Activated CD4-positive, alpha-beta T cell treated with anti-CD3 and anti-CD28 coated beads for 4 hours (primary cell): ENCODE measurements around the gene DLX5.
"Not testable (repeated sequence)": the region's sequence is repeated elsewhere in the genome, so short reads cannot be mapped to it uniquely, and the experiment has no call there.

Experiments used
- DNase-seq, 2 donors: peaks; one replicate each; pipeline ENCODE4 v3.0.0-alpha.2; 2020

Gene DLX5

DNA sequence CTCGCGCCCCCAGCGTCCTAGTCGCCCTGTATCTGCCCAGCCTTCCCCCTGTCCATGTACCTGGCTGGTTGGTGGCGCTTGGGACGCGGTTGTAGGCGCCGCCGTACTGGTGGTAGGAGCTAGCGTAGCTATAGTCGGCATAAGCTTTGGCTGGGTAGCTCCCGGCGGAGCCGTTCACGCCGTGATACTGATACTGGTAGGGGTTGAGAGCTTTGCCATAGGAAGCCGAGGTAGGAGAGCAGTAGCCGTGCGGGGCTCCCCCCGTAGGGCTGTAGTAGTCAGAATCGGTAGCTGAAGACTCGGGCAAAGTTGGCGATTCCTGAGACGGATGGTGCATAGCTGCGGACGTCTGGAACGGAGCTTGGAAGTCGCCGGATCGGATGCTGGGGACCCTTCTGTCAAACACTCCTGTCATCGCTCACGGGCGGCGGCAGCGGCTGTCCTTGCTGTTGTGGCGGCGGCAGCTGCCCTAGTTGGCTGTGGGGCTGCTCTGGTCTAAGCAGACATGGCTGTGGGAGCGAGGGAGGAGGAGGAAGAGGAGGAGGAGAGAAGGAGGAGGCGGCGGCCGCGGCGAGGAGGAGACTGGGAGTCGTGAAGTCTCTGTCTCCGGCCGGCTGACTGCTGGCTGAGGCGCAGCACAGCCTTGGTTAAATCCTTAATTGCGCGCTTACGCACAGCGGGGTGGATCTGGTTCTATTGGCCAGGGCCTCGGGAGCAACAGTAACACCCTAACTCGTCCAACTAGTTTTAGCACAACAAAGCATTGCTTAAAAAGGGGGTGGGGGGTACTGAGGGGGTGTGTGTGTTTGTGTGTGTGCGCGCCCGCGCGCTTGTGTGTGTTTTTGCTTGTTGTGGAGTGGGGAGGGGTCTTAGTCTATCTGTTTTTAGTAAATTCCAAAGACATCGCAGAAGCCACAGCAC lies at the start of gene DLX5:
Gene DLX5, minus strand, starts transcription at position 623 of the 921 bp plus-strand sequence. Its CDS starts 208 bp downstream, at position 415.
- no peak for DNase-seq

DNA sequence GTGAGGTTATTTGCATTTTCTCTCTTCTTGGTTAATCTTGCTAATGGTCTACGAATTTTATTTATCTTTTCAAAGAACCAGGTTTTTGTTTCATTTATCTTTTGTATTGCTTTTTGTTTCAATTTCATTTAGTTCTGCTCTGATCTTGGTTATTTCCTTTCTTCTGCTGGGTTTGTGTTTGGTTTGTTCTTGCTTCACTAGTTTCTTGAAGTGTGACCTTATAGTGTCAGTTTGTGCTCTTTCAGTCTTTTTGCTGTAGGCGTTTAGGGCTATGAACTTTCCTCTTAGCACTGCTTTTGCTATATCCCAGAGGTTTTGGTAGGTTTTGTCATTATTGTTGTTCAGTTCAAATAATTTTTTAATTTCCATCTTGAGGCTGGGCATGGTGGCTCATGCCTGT lies 47.4 kb upstream of the DLX5 start:
- not testable (repeated sequence) for DNase-seq

DNA sequence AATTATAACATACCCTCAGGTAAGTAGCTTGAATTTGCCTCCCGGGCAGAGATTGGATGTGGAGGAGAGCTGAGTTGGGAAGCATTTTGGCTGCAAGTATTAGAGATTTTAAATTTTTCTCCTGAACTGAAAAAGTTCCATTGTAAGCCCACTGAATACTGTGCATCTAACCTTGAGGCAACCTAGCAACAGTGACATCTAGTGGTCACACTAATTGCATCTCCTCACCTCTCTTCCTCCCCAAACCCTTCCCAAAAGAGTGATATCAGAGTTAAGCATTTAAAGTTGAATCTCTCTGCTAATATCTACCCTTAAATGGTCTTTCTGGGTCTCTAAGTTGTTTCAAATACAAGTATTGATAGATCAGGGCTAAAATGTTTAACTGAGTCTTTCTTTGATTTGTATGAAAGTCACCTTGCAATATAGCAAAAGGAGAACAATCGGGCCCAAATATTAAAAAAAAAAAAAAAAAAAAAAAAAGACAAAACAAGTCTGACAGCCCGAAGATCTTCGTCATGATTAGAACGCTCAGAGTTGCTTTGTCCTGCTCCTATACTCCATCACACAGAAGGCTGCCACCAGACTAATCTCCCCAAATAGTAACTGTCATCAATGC lies 40.4 kb upstream of the DLX5 start:
- peak; percentile 4 to 19 for DNase-seq

- DNase-seq, result no peak
Measured at GRCh38 chr7:97064020-97064419, 39.4 kb upstream of the DLX5 start.

DNA sequence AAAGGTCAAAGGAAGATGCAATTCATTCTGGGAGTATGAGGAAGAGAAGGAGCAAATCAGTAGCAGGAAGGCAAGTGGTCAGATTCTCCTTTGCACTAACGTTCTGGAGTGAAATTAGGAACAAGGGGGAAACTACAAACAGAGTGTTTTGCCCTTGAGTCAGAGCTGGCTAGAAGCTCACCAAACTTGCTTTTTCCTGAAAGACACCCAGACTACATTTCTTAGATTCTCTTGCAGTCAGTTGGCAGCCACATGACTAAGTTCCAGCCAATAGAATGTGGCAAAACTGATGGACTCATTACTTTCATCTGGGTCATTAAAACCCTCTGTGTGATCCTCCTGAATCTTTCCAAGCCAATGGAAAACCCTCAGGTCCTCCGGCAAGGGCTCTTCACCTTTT lies 18.6 kb upstream of the DLX5 start:
- DNase-seq, result no peak

DNA sequence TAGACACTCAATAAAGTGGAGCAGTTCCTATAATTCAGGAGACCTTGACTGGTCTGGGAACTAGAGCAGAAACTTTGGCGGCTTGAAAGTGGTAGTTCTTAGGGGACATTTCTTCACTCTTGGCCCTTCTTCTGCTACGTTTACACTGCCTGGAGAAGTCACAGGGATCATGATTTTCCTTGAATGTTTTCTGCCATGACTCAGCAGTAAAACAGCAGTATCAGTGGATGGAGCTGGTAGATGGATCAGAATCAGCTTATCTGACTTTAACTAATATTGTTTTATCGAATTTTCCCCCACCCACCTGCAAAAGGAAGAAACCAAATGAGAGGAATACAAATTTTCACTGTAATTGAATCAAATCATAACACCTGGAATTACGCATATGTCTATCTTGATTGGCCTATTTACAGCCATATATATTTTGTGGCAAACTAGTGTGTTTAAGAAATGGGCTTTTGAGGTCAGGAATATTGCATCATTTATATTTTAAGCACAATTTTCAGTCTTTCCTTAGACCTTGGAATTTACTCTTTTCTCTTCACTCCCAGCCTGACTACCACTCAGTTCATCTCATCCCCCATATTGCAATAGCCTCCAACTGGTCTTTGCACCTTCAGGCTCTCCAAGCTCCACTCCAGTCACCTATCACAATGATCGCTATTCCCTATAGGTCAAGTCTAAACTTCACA lies 14.9 kb upstream of the DLX5 start:
- DNase-seq, result no peak

DNA sequence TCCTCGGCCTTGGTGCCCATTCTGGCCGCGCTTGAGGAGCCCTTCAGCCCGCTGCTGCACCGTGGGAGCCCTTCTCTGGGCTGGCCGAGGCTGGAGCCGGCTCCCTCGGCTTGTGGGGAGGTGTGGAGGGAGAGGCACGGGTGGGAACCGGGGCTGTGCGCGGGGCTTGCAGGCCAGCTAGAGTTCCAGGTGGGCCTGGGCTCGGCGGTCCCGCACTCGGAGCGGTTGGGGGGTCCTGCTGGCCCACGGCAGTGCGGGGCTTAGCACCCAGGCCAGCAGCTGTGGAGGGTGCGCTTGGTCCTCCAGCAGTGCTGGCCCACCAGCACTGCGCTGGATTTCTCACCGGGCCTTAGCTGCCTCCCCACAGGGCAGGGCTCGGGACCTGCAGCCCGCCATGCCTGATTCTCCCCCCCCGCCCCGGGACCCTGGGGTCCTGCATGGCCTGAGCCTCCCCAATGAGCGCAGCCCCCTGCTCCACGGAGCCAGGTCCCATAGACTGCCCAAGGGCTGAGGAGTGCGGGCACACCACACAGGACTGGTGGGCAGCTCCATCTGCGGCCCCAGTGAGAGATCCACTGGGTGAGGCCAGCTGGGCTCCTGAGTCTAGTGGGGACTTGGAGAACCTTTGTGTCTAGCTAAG lies 9.7 kb upstream of the DLX5 start:
- DNase-seq, result not testable (repeated sequence)

DNA sequence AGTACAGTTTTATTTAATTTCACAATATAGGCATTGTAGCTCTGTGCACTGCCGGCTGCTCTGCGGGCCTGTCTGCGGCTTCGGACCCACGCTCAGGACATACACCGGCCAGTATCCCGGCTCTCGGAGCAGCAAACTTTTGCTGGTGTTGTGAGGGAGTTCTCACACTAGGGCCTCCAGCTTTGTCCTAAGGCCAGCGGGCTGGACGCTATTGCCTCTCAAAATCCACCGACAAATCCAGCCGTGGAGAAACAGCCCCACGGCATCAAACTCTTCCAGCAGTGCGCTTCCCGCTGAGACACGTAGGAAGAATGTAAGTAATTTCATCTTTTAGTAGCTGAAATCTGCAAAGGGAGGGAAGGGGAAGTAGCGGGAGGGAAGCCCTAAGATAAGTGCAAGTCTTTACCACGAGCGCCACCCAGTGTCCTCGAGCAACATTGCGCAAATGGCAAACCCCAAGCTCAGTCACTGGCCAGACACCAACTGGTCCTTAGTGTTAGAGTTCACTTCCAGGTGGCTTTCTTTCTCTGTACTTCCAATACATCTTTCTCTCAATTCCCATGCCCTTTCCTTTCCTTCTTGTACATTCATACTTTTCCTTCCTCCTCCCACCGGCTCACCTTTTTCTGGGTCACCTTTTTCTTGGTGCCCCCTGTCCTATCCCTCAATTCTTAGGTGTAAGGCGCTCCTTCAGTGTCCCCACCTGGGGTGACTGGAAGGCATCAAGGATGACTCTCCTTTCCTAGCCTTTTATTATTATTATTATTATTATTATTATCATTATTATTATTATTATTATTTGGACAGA lies 3.0 kb upstream of the DLX5 start:
- peak; percentile 54 to 61 for DNase-seq

- DNase-seq, result no peak
Measured at GRCh38 chr7:97026715-97027426, 2.2 kb upstream of the DLX5 start.

- no peak for DNase-seq
Measured at GRCh38 chr7:97025983-97026714, 1.5 kb upstream of the DLX5 start.

DNA sequence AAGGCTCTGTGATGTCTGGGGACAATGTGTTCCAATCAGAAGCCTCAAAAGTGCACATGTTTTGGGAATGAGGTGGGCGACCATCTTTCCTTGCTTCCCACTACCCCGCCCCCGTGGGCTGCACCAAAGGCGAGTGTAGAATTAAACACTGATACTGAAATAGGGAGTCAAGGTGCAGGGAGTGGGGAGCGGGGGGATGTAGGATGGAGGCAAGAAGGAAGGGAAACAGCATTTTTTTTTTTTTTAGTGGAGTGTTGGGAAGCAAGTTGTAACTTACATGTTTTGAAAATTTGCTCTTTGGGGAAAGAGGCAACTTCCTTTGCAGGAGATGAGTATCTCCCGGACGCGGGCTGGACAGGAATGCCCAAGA lies 484 bp upstream of the DLX5 start:
- DNase-seq, result no peak

DNA sequence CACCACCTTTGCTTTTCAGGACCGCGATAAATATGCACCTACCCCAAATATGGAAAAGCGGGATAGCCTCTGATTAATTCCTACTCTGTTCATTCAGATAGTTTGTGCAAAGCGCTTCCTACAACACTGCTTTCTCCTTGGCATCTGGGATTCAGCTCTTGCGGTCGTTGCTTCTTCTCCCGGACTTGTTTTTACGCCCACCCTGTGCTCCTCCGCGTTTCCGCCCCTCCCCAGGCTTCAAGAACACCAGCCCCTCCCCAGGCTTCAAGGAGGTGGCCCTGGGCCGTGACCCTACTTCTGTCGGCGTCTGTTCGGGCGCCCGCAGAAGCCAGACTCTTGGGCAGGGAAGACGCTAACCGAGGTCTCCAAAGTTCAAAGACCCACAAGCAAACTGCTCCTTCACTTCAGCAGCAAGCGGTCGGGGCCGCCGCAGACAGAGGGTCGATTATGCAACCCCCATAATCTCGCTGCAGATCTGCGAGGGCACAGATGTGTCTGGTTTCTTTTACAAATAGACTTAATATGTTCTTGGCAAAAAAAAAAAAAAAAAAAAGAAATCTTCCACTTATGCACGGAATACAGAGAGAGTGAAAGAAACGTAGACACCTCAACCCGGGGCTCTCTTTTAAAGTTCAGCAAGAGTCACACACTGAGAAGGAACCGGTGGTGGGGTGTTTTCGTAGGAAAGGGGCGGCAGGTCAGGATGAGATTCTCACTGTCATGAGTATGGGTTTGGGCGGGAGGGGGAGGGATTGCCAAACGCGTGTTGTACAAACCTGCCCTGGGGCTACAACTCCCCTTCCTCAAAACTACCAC lies 1.9 kb downstream of the DLX5 start:
- DNase-seq, result no peak

DNA sequence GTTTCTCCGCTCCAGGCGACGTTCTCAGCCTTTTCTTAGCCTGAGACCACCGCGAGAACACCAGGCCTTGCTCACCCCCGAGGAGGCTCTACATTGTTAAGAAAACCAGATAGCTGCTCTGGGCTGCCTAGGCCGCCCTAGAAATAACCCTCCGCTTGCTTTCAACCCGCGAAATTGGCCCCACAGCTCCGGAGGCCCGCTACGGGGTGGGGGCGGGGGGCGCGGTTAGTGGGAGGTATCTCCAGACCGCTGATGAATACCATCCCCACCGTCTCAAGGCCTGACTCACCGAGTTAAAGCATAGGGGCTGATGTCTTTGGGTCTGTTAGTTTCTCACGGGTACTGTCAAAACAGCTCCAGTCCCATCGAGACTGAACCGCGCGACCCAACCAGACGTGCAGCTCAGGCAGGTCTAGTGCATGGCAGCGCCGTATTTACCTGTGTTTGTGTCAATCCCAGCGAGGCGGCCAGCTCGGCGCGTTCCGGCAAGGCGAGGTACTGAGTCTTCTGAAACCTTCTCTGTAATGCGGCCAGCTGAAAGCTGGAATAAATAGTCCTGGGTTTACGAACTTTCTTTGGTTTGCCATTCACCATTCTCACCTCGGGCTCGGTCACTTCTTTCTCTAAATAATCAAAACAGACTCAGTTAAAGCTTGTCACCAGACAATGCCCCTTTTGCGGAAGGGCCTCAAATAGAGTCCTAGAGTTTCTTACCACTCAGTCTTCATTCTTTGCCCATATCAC lies 2.7 kb downstream of the DLX5 start:
- DNase-seq, result no peak

GRCh38 chr7:97020996-97021746 lies 3.5 kb downstream of the DLX5 start:
- no peak for DNase-seq

DNA sequence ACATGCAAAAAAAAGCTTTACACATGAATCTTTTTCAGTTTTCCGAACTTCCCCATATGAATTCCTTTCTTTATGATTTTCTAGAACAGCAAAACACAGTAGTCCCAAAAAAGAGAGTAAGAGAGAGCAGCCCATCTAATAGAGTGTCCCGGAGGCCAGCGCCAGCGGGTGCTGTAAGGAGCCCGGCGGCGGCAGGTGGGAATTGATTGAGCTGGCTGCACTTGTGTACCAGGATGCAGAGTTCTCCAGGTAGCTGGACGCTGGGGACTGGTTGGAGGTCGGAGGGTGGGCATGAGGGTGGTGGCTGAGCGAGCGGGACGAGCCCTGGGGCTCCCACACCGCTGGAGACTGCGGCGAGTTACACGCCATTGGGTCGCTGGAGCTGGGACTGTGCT lies 4.0 kb downstream of the DLX5 start:
- no peak for DNase-seq

GRCh38 chr7:97019710-97020225 lies 4.9 kb downstream of the DLX5 start:
- no peak for DNase-seq

DNA sequence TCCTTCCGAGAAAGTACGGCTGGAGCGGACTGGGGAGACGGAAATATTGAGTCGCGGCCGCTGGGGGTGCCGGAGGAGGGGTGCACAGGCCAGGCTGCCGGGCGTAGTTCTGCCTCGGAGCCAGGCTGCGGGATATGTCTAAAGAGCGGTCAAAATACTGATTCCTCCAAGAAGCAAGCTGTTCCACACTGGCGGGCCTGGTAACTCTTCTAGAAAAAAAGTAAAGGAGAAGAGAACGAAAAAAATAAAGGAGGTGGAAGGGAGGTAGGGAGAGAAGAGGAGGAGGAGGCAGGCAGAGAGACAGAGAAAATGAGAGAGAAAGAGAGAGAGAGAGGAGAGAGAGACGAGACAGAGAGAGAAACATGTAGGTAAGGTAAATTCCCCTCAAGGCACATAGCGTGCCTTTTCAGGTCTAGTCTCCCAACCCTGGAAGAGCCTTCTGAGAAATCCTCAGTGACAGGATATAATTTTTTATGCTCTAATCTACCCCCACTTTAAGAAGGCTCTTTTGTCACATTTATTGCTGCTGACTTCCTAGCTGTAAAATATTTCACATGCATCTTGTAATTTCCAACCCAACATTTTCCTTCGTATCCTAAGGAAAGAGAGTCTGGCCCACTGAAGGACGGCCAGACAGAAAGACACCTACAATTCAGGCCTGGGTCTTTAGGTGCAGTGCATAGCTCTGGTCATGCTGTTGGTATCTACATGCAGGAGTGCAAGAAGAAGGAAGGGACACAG lies 5.7 kb downstream of the DLX5 start:
- no peak for DNase-seq
